T-helper 1 cell treated with Interleukin-12 subunit alpha and Interleukin-12 subunit beta and Interleukin-4 antibody, amounts not matched to agents 30 μg/mL and 1 μg/mL, for 36 hours (primary cell): ENCODE measurements around the gene RTCA.
"Not testable (repeated sequence)": the region's sequence is repeated elsewhere in the genome, so short reads cannot be mapped to it uniquely, and the experiment has no call there.

ENCODE experiments used
- H3K27ac Mint-ChIP-seq: one replicate; pipeline ENCODE4 v1.8.0; 2021; ENCODE audit warnings: mild to moderate bottlenecking, mixed read lengths
- H3K27me3 Mint-ChIP-seq: one replicate; pipeline ENCODE4 v1.8.0; 2021; ENCODE audit warnings: low read depth, mixed read lengths
- H3K36me3 Mint-ChIP-seq: one replicate; pipeline ENCODE4 v1.8.0; 2021; ENCODE audit warnings: low read depth, mixed read lengths
- H3K4me1 Mint-ChIP-seq: one replicate; pipeline ENCODE4 v1.8.0; 2021; ENCODE audit warnings: low read depth, mixed read lengths
- H3K4me3 Mint-ChIP-seq: one replicate; pipeline ENCODE4 v1.8.0; 2021; ENCODE audit warnings: mild to moderate bottlenecking, moderate library complexity, mixed read lengths
- H3K9me3 Mint-ChIP-seq: one replicate; pipeline ENCODE4 v1.8.0; 2021; ENCODE audit warnings: mixed read lengths

The RTCA gene

GRCh38 chr1:100279358-100279923, 13.4 kb downstream of the RTCA start:
- H3K4me1 Mint-ChIP-seq = peaks cover 20% of the 10 kb centered on the region
- no peaks in the 10 kb centered on the region for H3K9me3 Mint-ChIP-seq
- H3K4me3 Mint-ChIP-seq = no peak overlapping the region
- H3K27me3 Mint-ChIP-seq = no peaks in the 10 kb centered on the region
- H3K27ac Mint-ChIP-seq = no peak overlapping the region
- peaks cover 52% of the 10 kb centered on the region for H3K36me3 Mint-ChIP-seq

- peaks cover 47% of the 10 kb centered on the region for H3K36me3 Mint-ChIP-seq
- H3K9me3 Mint-ChIP-seq = no peaks in the 10 kb centered on the region
- peaks cover 20% of the 10 kb centered on the region for H3K4me1 Mint-ChIP-seq
- H3K27ac Mint-ChIP-seq = no peak overlapping the region
- H3K4me3 Mint-ChIP-seq = no peak overlapping the region
- no peaks in the 10 kb centered on the region for H3K27me3 Mint-ChIP-seq
Measured at GRCh38 chr1:100279954-100280682, 14.1 kb downstream of the RTCA start.

GRCh38 chr1:100284591-100284990, 18.6 kb downstream of the RTCA start:
- Mint-ChIP-seq H3K27ac (no peak overlapping the region), H3K4me1 (peaks cover 5% of the 10 kb centered on the region), H3K4me3 (no peak overlapping the region), H3K27me3 (no peaks in the 10 kb centered on the region), H3K9me3 (no peaks in the 10 kb centered on the region), H3K36me3 (peaks cover 29% of the 10 kb centered on the region)

- H3K4me3 Mint-ChIP-seq = no peak overlapping the region
- H3K9me3 Mint-ChIP-seq = no peaks in the 10 kb centered on the region
- H3K36me3 Mint-ChIP-seq = peaks cover 21% of the 10 kb centered on the region
- no peaks in the 10 kb centered on the region for H3K27me3 Mint-ChIP-seq
- no peak overlapping the region for H3K27ac Mint-ChIP-seq
- H3K4me1 Mint-ChIP-seq = peaks cover 2% of the 10 kb centered on the region
Measured at GRCh38 chr1:100287162-100287561, 21.1 kb downstream of the RTCA start.

GRCh38 chr1:100290291-100290690, 24.3 kb downstream of the RTCA start:
- H3K36me3 Mint-ChIP-seq = peaks cover 27% of the 10 kb centered on the region
- H3K4me3 Mint-ChIP-seq = no peak overlapping the region
- peaks cover 2% of the 10 kb centered on the region for H3K4me1 Mint-ChIP-seq
- H3K27me3 Mint-ChIP-seq = no peaks in the 10 kb centered on the region
- no peak overlapping the region for H3K27ac Mint-ChIP-seq
- no peaks in the 10 kb centered on the region for H3K9me3 Mint-ChIP-seq

GRCh38 chr1:100292711-100293110, 26.7 kb downstream of the RTCA start:
- H3K27me3 Mint-ChIP-seq = no peaks in the 10 kb centered on the region

GRCh38 chr1:100296140-100296539, 30.1 kb downstream of the RTCA start:
- Mint-ChIP-seq H3K27me3 (no peaks in the 10 kb centered on the region), H3K9me3 (peaks cover 4% of the 10 kb centered on the region)

More at GRCh38 chr1:100292711-100293110, 26.7 kb downstream of the RTCA start:
- Mint-ChIP-seq H3K27ac (no peak overlapping the region), H3K4me1 (no peaks in the 10 kb centered on the region), H3K9me3 (peaks cover 4% of the 10 kb centered on the region), H3K36me3 (peaks cover 23% of the 10 kb centered on the region), H3K4me3 (no peak overlapping the region)

GRCh38 chr1:100296997-100297396, 31.0 kb downstream of the RTCA start:
- not testable (repeated sequence) for H3K4me1 Mint-ChIP-seq, H3K27me3 Mint-ChIP-seq, H3K9me3 Mint-ChIP-seq, H3K4me3 Mint-ChIP-seq, H3K27ac Mint-ChIP-seq
- H3K36me3 Mint-ChIP-seq = peaks cover 23% of the 10 kb centered on the region

More at GRCh38 chr1:100296140-100296539, 30.1 kb downstream of the RTCA start:
- H3K4me1 Mint-ChIP-seq = peaks cover 2% of the 10 kb centered on the region
- H3K36me3 Mint-ChIP-seq = peaks cover 25% of the 10 kb centered on the region
- no peak overlapping the region for H3K27ac Mint-ChIP-seq
- H3K4me3 Mint-ChIP-seq = no peak overlapping the region

GRCh38 chr1:100298512-100298911, 32.5 kb downstream of the RTCA start:
- Mint-ChIP-seq H3K27ac (no peak overlapping the region), H3K9me3 (peaks cover 4% of the 10 kb centered on the region), H3K4me3 (no peak overlapping the region), H3K36me3 (peaks cover 13% of the 10 kb centered on the region), H3K4me1 (peaks cover 2% of the 10 kb centered on the region), H3K27me3 (no peaks in the 10 kb centered on the region)

GRCh38 chr1:100299521-100300222, 33.7 kb downstream of the RTCA start:
- Mint-ChIP-seq H3K36me3 (peaks cover 10% of the 10 kb centered on the region), H3K27ac (no peak overlapping the region), H3K4me1 (peaks cover 2% of the 10 kb centered on the region), H3K9me3 (peaks cover 4% of the 10 kb centered on the region), H3K27me3 (no peaks in the 10 kb centered on the region), H3K4me3 (no peak overlapping the region)

GRCh38 chr1:100300691-100301090, 34.7 kb downstream of the RTCA start:
- H3K27ac Mint-ChIP-seq = no peak overlapping the region
- H3K9me3 Mint-ChIP-seq = peaks cover 4% of the 10 kb centered on the region
- H3K4me1 Mint-ChIP-seq = peaks cover 2% of the 10 kb centered on the region

GRCh38 chr1:100302739-100303138, 36.7 kb downstream of the RTCA start:
- H3K27ac Mint-ChIP-seq = no peak overlapping the region
- peaks cover 11% of the 10 kb centered on the region for H3K4me1 Mint-ChIP-seq
- H3K9me3 Mint-ChIP-seq = no peaks in the 10 kb centered on the region
- H3K27me3 Mint-ChIP-seq = no peaks in the 10 kb centered on the region
- peaks cover 4% of the 10 kb centered on the region for H3K36me3 Mint-ChIP-seq
- no peak overlapping the region for H3K4me3 Mint-ChIP-seq

More at GRCh38 chr1:100300691-100301090, 34.7 kb downstream of the RTCA start:
- H3K4me3 Mint-ChIP-seq = no peak overlapping the region
- peaks cover 10% of the 10 kb centered on the region for H3K36me3 Mint-ChIP-seq
- no peaks in the 10 kb centered on the region for H3K27me3 Mint-ChIP-seq

GRCh38 chr1:100304227-100304626, 38.2 kb downstream of the RTCA start:
- H3K4me1 Mint-ChIP-seq = peaks cover 9% of the 10 kb centered on the region
- no peaks in the 10 kb centered on the region for H3K36me3 Mint-ChIP-seq
- H3K9me3 Mint-ChIP-seq = no peaks in the 10 kb centered on the region
- H3K27me3 Mint-ChIP-seq = no peaks in the 10 kb centered on the region
- no peak overlapping the region for H3K4me3 Mint-ChIP-seq
- H3K27ac Mint-ChIP-seq = no peak overlapping the region

GRCh38 chr1:100304921-100305320, 38.9 kb downstream of the RTCA start:
- no peak overlapping the region for H3K27ac Mint-ChIP-seq
- H3K9me3 Mint-ChIP-seq = peaks cover 3% of the 10 kb centered on the region
- peaks cover 2% of the 10 kb centered on the region for H3K36me3 Mint-ChIP-seq
- no peaks in the 10 kb centered on the region for H3K27me3 Mint-ChIP-seq
- peaks cover 9% of the 10 kb centered on the region for H3K4me1 Mint-ChIP-seq
- no peak overlapping the region for H3K4me3 Mint-ChIP-seq

- Mint-ChIP-seq H3K9me3 (peaks cover 5% of the 10 kb centered on the region), H3K4me1 (peaks cover 9% of the 10 kb centered on the region), H3K36me3 (peaks cover 4% of the 10 kb centered on the region), H3K4me3 (no peak overlapping the region), H3K27ac (no peak overlapping the region), H3K27me3 (peaks cover 4% of the 10 kb centered on the region)
Measured at GRCh38 chr1:100305954-100306353, 39.9 kb downstream of the RTCA start.
